ENCODE measurements around the gene IKBIP. TPM values are rescaled to one million over a fixed set of nuclear protein-coding genes. Genes with fewer than 3 reads are reported as not detected.
A peak's percentile ranks its signal among the peaks of the same experiment; 100 is the strongest.

Gene IKBIP
- 4.8 TPM for total RNA-seq
- long read RNA-seq, partial matches to known transcripts: 0 of 5 reads
- long read RNA-seq, other reads (novel, unspliced or antisense): 1 of 5 reads

- DNase-seq (ENCODE audit: missing footprints): peak; percentile 99
- intact Hi-C loops (cut with DNase I): loop anchor here (2.0 to 5.0 kb wide), 3 partner anchors 52 to 143 kb away; partner anchors contain the start of gene SLC25A3
- peak; percentile 100 for ATAC-seq
Measured at GRCh38 chr12:98644712-98645571, at the start of gene IKBIP, which contains the start of gene APAF1. Gene IKBIP, minus strand, starts transcription at chr12:98644788. Its CDS starts 87 bp downstream, at chr12:98644701. Gene APAF1, plus strand, starts transcription at chr12:98645290. Its CDS starts 3,070 bp downstream, at chr12:98648360.

GRCh38 chr12:98691351-98691750 lies 46.8 kb upstream of the IKBIP start:
- DNase-seq (ENCODE audit: missing footprints) (no peak), ATAC-seq (no peak)
- intact Hi-C loops (cut with DNase I): no loop called here

- DNase-seq (ENCODE audit: missing footprints): no peak
- intact Hi-C loops (cut with DNase I): no loop called here
Measured at GRCh38 chr12:98686603-98687002, 42.0 kb upstream of the IKBIP start.

GRCh38 chr12:98684199-98684598 lies 39.6 kb upstream of the IKBIP start:
- intact Hi-C loops (cut with DNase I): no loop called here
- DNase-seq (ENCODE audit: missing footprints): no peak

More at GRCh38 chr12:98686603-98687002, 42.0 kb upstream of the IKBIP start:
- ATAC-seq: no peak

GRCh38 chr12:98679611-98680005 lies 35.0 kb upstream of the IKBIP start:
- intact Hi-C loops (cut with DNase I): no loop called here
- DNase-seq (ENCODE audit: missing footprints): peak; percentile 68
- no peak for ATAC-seq

More at GRCh38 chr12:98684199-98684598, 39.6 kb upstream of the IKBIP start:
- ATAC-seq: no peak

GRCh38 chr12:98678946-98679610 lies 34.5 kb upstream of the IKBIP start:
- ATAC-seq (no peak), DNase-seq (ENCODE audit: missing footprints) (peak; percentile 56)
- intact Hi-C loops (cut with DNase I): no loop called here

- no peak for DNase-seq (ENCODE audit: missing footprints)
- intact Hi-C loops (cut with DNase I): no loop called here
- ATAC-seq: no peak
Measured at GRCh38 chr12:98678236-98678945, 33.8 kb upstream of the IKBIP start.

GRCh38 chr12:98674841-98675240 lies 30.3 kb upstream of the IKBIP start:
- ATAC-seq: no peak
- no peak for DNase-seq (ENCODE audit: missing footprints)
- intact Hi-C loops (cut with DNase I): no loop called here

GRCh38 chr12:98671459-98671858 lies 26.9 kb upstream of the IKBIP start:
- intact Hi-C loops (cut with DNase I): no loop called here
- ATAC-seq (no peak), DNase-seq (ENCODE audit: missing footprints) (no peak)

GRCh38 chr12:98669751-98670150 lies 25.2 kb upstream of the IKBIP start:
- DNase-seq (ENCODE audit: missing footprints) (no peak), ATAC-seq (no peak)
- intact Hi-C loops (cut with DNase I): no loop called here

- intact Hi-C loops (cut with DNase I): no loop called here
- DNase-seq (ENCODE audit: missing footprints) (no peak), ATAC-seq (no peak)
Measured at GRCh38 chr12:98660521-98660920, 15.9 kb upstream of the IKBIP start.

GRCh38 chr12:98656289-98657101 lies 11.9 kb upstream of the IKBIP start:
- ATAC-seq (no peak), DNase-seq (ENCODE audit: missing footprints) (no peak)
- intact Hi-C loops (cut with DNase I): no loop called here

GRCh38 chr12:98653866-98654493 lies 9.4 kb upstream of the IKBIP start:
- ATAC-seq (no peak), DNase-seq (ENCODE audit: missing footprints) (no peak)

GRCh38 chr12:98651328-98651727 lies 6.7 kb upstream of the IKBIP start:
- intact Hi-C loops (cut with DNase I): no loop called here

More at GRCh38 chr12:98653866-98654493, 9.4 kb upstream of the IKBIP start:
- intact Hi-C loops (cut with DNase I): no loop called here

GRCh38 chr12:98646294-98647090 lies 1.9 kb upstream of the IKBIP start:
- DNase-seq (ENCODE audit: missing footprints) (no peak), ATAC-seq (no peak)
- intact Hi-C loops (cut with DNase I): loop anchor here (5.0 kb wide), 1 partner anchor 144 kb away; no protein-coding TSS in a partner anchor

More at GRCh38 chr12:98651328-98651727, 6.7 kb upstream of the IKBIP start:
- ATAC-seq (no peak), DNase-seq (ENCODE audit: missing footprints) (no peak)

- intact Hi-C loops (cut with DNase I): loop anchor here (2.0 to 5.0 kb wide), 3 partner anchors 53 to 143 kb away; partner anchors contain the start of gene SLC25A3
Measured at GRCh38 chr12:98645572-98646067, 1.0 kb upstream of the IKBIP start.

GRCh38 chr12:98644433-98644711 lies 216 bp downstream of the IKBIP start:
- ATAC-seq (peak; percentile 7), DNase-seq (ENCODE audit: missing footprints) (peak; percentile 77)
- intact Hi-C loops (cut with DNase I): loop anchor here (2.0 kb wide), 2 partner anchors 52 to 78 kb away; partner anchors contain the start of gene SLC25A3

More at GRCh38 chr12:98645572-98646067, 1.0 kb upstream of the IKBIP start:
- peak; percentile 10 for ATAC-seq
- no peak for DNase-seq (ENCODE audit: missing footprints)
